K562 treated with DMSO at 1 percent for 48 hours (cell line): ENCODE measurements around the gene HYDIN. TPM values are rescaled to one million over a fixed set of nuclear protein-coding genes. Genes with fewer than 3 reads are reported as not detected.

Experiments
- total RNA-seq: library from RNA; unstranded; fragments of 300-600 nt; gene quantifications from 2 replicates; pipeline ENCODE4 v1.2.3, GENCODE V29; 2022; ENCODE audit warnings: low replicate concordance; ENCODE audit errors: extremely low read depth

Gene HYDIN
- not detected in 2 replicates for total RNA-seq

DNA sequence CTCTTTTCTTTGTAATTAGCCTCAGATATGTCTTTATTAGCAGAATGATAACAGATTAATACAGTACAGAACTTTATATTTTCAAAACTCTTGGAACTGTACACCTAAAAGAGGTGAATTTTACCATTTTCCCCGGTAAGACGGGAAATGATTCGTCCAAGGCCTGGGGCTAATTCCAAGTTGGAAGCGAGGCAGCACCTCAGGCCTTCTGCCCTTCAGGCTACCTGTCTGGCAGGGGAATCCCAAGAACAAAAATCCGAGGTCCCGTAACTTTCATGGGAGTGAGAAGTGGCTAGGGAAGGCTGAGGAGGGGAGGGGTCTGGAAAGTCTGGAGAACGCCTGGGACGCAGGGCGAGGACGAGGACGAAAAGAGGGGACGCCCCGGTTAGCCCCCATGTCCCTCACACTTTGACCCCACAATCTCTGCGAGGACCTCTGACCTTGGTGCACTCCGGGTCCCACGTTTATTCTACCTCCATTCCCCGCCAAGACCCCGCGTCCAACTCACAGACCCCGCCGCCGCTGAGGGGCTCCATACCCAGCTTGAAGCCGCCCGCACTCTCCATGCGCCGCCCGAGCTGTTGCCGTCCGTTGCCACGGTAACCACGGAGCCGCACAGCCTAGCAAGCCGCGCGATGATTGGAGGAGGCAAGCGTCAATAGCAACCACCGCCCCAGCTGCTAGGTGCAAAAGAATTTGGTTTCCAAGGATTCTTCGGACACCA lies at the start of gene HYDIN:
HYDIN (minus strand) TSS at position 601 of the 724 bp plus-strand sequence. CDS start 43,827 bp downstream, outside the sequence.

DNA sequence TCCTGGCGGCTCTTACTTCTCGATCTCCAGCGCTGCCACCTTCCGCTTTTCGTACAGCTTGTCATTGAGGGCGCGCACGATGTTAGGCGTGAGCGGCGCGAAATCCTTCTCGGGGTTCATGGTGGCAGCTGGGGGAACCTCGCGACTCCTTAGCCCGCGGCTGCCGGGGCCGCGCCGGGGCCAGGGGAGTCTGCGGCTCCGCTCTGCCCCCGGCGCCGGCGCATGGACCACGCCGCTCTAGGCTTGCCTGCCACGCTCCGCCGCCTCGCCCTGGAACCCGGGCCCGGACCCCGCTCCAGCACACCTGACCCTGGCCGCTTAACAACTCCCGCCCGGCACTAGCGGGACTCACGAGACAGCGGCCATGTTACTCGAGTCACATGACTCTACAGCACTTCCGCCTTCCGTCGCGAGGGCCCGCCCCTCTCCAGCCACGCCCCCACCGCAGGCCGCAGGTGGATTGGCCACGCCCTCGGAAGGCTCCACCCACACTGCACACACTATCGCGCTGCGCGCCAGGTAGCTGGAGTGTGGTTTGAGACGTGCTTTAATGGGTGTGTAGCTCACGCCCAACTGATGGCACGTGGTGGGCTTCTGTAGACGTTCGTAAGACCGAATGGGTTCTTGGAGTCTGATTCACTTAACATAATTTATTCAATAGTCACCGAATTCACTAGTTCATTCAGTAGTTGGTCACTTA lies 429.6 kb downstream of the HYDIN start, which contains the start of gene VAC14:
VAC14 (minus strand) TSS at position 378 of the 700 bp plus-strand sequence; CDS start at position 120, 258 bp downstream.

Other genes with a start within 250 kb of the HYDIN start
- not detected in 2 replicates for gene CMTR2, start 58.7 kb upstream of the HYDIN start, total RNA-seq
- not detected in 2 replicates for gene CALB2, start 128.0 kb upstream of the HYDIN start, total RNA-seq
- not detected in 2 replicates for gene TLE7, start 211.3 kb upstream of the HYDIN start, total RNA-seq
- gene ZNF23, start 231.5 kb upstream of the HYDIN start, total RNA-seq = not detected in 2 replicates